Progenitor cell of endocrine pancreas (in vitro differentiated cells): ENCODE measurements around the gene AP5Z1. TPM values are rescaled to one million over a fixed set of nuclear protein-coding genes. Genes with fewer than 3 reads are reported as not detected.
A peak's percentile ranks its signal among the peaks of the same experiment; 100 is the strongest.

Experiments
- DNase-seq: peaks from one replicate; pipeline ENCODE4 v3.0.0; 2021; ENCODE audit warnings: low spot score; ENCODE audit not compliant: unreplicated experiment
- H3K27ac Mint-ChIP-seq: 2 replicates; pipeline ENCODE4 v1.8.0; 2021; ENCODE audit warnings: mild to moderate bottlenecking, moderate library complexity, mixed read lengths
- H3K27me3 Mint-ChIP-seq: 2 replicates; pipeline ENCODE4 v1.8.0; 2021; ENCODE audit warnings: mixed read lengths
- H3K36me3 Mint-ChIP-seq: 2 replicates; pipeline ENCODE4 v1.8.0; 2022; ENCODE audit warnings: mixed read lengths; ENCODE audit not compliant: insufficient read depth
- H3K4me1 Mint-ChIP-seq: 2 replicates; pipeline ENCODE4 v1.8.0; 2021; ENCODE audit warnings: low read depth, mixed read lengths
- H3K4me3 Mint-ChIP-seq: 2 replicates; pipeline ENCODE4 v1.8.0; 2021; ENCODE audit warnings: low read depth, mild to moderate bottlenecking, moderate library complexity, mixed read lengths
- H3K9me3 Mint-ChIP-seq: 2 replicates; pipeline ENCODE4 v1.8.0; 2021; ENCODE audit warnings: low read depth, mixed read lengths
- CTCF ChIP-seq: fragments of 200-600 bp; sonication (generic); IDR thresholded peaks from one replicate; pipeline ENCODE4 v1.5.0; 2021; ENCODE audit warnings: antibody characterized with exemption, mild to moderate bottlenecking; ENCODE audit not compliant: unreplicated experiment
- total RNA-seq: library from RNA; stranded (reverse); gene quantifications from 2 replicates; pipeline ENCODE4 v1.2.1, GENCODE V29; 2021

Gene AP5Z1
- total RNA-seq, 1 donor from 2014 or later: 42.8 TPM

GRCh38 chr7:4745971-4746919 is 29.2 kb upstream of the AP5Z1 start:
- no peak overlapping the region for H3K4me3 Mint-ChIP-seq
- no peaks in the 10 kb centered on the region for H3K9me3 Mint-ChIP-seq
- no peaks in the 10 kb centered on the region for H3K27me3 Mint-ChIP-seq
- no peak for DNase-seq
- TF ChIP-seq CTCF: no peak
- H3K27ac Mint-ChIP-seq: peak overlapping the region; percentile 99
- H3K36me3 Mint-ChIP-seq: peaks cover 27% of the 10 kb centered on the region
- H3K4me1 Mint-ChIP-seq: peaks cover 49% of the 10 kb centered on the region

- Mint-ChIP-seq H3K36me3 (peaks cover 22% of the 10 kb centered on the region), H3K27me3 (no peaks in the 10 kb centered on the region), H3K4me3 (no peak overlapping the region), H3K27ac (peak overlapping the region; percentile 89), H3K9me3 (no peaks in the 10 kb centered on the region), H3K4me1 (peaks cover 44% of the 10 kb centered on the region)
- DNase-seq: no peak
- TF ChIP-seq CTCF: no peak
These were observed 28.4 kb upstream of the AP5Z1 start for GRCh38 chr7:4747013-4747412.

GRCh38 chr7:4747746-4748145 is 27.7 kb upstream of the AP5Z1 start:
- DNase-seq: no peak
- peak overlapping the region; percentile 72 for H3K27ac Mint-ChIP-seq
- H3K9me3 Mint-ChIP-seq: no peaks in the 10 kb centered on the region
- H3K36me3 Mint-ChIP-seq: peaks cover 17% of the 10 kb centered on the region
- peaks cover 39% of the 10 kb centered on the region for H3K4me1 Mint-ChIP-seq
- no peak for TF ChIP-seq CTCF
- H3K4me3 Mint-ChIP-seq: no peak overlapping the region
- H3K27me3 Mint-ChIP-seq: no peaks in the 10 kb centered on the region

- DNase-seq: no peak
- no peaks in the 10 kb centered on the region for H3K9me3 Mint-ChIP-seq
- no peaks in the 10 kb centered on the region for H3K27me3 Mint-ChIP-seq
- H3K27ac Mint-ChIP-seq: peak overlapping the region; percentile 72
- TF ChIP-seq CTCF: no peak
- H3K4me3 Mint-ChIP-seq: no peak overlapping the region
- H3K4me1 Mint-ChIP-seq: peaks cover 35% of the 10 kb centered on the region
- peaks cover 19% of the 10 kb centered on the region for H3K36me3 Mint-ChIP-seq
These were observed 27.2 kb upstream of the AP5Z1 start for GRCh38 chr7:4748231-4748681.

GRCh38 chr7:4749363-4749762 is 26.1 kb upstream of the AP5Z1 start:
- no peaks in the 10 kb centered on the region for H3K27me3 Mint-ChIP-seq
- no peak overlapping the region for H3K4me3 Mint-ChIP-seq
- no peak for DNase-seq
- no peaks in the 10 kb centered on the region for H3K9me3 Mint-ChIP-seq
- TF ChIP-seq CTCF: no peak
- H3K4me1 Mint-ChIP-seq: peaks cover 24% of the 10 kb centered on the region
- peak overlapping the region; percentile 3 for H3K27ac Mint-ChIP-seq
- peaks cover 19% of the 10 kb centered on the region for H3K36me3 Mint-ChIP-seq
